Pulmonary artery endothelial cell (primary cell): ENCODE measurements around the gene DNASE1. TPM values are rescaled to one million over a fixed set of nuclear protein-coding genes. Genes with fewer than 3 reads are reported as not detected.
A peak's percentile ranks its signal among the peaks of the same experiment; 100 is the strongest.

Experiments
- DNase-seq: peaks from one replicate; pipeline ENCODE4 v3.0.0-alpha.2; 2011; ENCODE audit warnings: low read depth, low spot score
- total RNA-seq: library from RNA; depleted of rRNA; stranded (reverse); fragments of >200 nt; gene quantifications from 2 replicates; pipeline ENCODE4 v1.2.3, GENCODE V29; 2014

Gene DNASE1
- total RNA-seq, 1 donor from 2014 or later, result 7.5 TPM

DNA sequence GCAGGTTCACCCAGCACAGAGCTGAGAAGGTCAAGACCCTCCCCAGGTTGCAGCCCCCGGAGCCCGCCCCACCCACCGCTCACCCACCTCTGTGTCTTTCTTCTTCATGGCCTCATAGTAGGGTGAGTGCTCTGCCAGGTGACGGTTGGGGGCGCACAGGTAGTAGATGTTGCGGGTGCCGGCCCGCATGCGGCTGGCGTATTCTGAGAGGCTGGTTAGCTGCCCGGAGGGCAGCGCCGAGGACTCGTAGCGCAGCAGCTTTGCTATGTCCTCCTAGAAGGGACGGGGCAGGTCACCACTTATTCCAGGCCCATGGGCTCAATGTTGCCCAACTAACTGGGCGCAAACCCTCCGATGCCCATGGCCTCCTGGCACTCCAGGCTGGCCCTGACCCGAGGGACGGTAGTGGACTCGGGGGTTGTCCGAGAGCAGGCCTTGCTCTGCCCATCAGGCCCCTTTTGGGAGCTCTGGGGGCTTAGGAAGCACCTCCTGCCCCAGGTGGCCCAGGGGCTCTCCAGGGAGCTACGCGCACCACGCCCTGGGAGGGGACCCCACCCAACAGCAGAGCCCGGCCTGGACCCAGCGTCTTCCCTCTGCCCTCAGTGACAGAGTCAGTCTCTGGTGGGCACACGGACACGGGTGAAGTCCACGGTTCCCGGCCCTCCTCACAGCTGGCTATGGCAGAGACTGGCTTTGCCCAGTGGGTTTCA lies 9.9 kb downstream of the DNASE1 start:
- no peak for DNase-seq

DNA sequence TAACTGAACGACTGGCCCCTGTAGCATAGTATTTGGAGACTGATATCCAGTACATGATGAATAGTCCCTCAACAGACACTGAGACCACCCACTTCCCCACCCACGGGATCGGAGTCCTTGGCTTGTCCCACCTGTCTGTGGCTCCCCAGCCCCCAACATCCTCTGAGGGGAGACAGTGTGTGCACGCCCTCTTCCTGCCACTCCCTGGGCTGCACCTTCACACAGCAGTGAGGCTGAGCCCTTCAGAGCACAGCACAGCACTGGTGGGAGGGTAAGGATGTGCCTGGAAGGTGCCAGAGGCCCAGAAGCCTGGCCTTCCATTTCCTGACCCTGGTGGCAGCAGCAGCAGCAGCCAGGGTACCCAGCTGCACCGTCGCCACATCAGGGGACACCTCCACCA lies 11.0 kb downstream of the DNASE1 start:
- no peak for DNase-seq

DNA sequence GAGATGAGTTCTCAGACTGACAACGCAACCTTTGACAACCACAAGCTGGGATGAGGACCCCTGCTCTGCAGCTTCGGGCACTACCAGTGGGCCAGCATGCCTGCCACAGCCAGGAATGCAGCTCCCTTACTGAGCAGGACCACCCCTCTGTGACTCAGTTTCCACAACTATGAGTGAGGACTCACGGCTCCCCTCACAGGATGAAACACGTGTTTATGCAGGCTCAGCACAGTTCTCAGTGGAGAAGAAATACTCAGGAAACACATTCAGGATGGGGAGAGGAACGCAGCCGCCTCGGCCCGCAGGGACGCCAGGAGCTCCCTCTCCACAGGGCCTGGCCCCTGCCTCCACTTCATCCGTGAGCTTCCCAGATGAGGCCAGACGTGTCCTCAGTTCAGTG lies 14.1 kb downstream of the DNASE1 start:
- no peak for DNase-seq

DNA sequence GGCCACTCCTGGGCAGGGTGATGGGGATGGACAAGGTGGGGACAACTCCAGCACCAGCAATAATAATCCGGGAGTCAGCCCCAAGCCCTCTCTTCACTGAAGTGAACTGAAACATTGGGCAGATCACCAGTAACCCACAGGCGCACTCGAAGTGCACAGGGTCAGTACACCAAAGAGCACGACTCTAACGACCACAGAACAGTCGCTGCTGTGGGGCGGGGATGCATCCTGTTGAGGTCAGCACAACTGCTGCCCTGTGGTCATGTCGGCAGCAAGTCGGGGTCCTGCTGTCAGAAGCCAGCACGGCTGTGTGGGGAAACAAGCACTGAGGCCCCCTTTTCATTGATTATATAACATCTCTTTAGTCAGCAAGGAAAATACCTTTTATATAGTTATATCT lies 14.6 kb downstream of the DNASE1 start:
- DNase-seq, result no peak

DNA sequence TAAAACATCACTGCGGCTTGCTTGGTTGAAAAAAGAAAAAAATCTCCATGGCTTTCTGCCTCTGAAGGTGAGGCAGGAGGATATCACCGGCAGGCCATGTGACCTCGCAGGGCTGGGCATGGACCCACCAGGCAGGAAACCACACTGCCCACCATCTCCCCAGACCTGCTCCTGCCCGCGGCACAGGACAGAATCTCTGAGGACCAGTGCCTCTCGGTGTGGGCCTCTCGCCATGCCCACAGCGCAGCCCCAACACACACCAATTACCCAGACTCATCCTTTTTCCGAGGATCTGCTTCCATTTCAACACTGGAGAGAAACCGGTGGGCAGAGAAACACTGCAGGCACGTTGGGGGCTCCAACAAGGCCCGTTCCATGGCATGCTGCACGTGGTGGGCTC lies 16.2 kb downstream of the DNASE1 start:
- no peak for DNase-seq

DNA sequence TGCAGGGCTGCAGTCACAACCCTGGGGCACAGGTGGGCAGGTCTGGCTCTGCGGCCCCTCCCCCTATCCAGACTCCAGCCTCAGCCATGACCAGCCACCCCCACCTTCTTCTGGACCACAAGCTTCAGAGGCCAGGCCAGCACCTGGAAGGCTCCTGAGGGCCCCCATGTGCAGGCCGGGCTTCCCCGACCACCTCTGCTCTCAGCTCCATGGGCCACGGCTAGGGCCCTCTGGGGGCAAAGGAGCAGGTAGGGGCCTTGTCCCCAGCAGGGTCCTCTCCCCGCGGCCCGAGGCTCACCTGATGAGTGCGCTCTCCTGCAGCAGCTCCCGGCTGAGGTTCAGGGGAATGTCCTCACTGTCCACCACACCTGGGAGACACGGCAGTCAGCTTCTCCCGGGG lies 16.9 kb downstream of the DNASE1 start:
- no peak for DNase-seq

DNA sequence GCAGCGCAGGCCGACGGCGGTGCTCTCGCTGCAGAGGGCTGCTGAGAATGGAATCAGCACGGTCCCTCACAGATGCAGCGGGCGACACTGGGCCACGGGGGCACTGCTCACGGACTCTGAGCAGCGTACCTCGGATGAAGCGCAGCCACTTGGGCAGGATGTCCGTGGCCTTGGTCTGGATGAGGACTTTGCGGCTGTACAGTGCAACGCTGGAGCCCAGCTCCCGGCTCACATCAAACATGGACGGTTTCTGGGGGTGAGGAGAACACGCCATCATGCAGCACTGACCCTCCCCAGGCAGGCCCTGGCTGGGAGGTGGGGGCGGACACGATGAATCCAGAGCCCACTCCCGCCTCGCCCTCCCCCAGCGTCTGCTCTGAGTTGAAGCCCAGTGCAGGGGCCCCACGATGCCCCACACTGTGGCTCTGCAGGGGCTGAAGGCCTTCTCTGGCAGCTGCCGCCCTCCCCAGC lies 18.1 kb downstream of the DNASE1 start:
- no peak for DNase-seq

DNA sequence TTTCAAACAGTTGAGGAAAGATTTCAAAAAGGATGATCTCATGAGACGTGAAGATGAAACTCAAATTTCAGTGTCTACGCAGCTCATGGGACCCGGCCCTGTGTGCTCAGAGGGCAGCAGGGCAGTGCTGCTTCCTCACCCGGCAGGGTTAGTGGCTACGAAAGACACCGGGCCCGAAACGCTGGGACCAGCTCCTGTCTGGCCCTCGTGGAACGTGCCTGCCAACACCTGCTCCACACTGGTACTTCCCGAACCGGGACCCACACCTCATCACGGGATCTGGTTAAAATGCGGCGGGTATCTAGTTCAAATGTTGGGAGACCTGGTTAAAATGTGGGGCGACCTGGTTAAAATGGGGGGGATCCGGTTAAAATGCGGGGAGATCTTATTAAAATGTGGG lies 18.7 kb downstream of the DNASE1 start:
- DNase-seq, result no peak

DNA sequence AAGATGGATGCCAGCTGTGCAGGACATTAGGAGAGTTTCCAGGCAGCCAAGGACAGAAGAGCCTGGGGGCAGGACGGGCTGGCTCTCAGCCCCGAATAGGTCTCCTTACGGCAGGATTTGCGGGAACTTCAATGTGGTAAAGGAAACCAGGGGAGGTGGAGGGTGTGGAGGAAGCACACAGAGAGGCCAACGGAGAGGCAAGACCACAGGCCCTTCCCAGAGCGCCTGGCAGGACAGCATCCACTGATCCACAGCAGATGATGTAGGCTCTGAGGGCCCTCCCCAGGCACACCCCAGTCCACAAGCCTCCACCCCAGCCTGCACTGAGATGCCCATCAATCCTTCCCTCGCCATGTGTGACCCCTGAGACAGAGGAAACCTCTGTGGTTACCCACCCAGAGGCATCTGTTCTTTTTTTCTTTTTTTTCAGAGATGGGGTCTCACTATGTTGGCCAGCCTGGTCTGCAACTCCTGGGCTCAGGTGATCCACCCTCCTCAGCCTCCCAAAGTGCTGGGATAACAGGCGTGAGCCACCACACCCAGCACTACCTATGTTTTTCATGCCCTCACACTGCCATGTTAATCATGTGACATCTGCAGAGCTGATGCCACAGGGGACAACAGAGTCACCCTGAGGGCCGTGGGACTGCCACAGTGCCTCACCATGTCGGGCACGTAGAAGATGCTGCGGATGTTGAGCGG lies 19.3 kb downstream of the DNASE1 start:
- DNase-seq, result no peak

DNA sequence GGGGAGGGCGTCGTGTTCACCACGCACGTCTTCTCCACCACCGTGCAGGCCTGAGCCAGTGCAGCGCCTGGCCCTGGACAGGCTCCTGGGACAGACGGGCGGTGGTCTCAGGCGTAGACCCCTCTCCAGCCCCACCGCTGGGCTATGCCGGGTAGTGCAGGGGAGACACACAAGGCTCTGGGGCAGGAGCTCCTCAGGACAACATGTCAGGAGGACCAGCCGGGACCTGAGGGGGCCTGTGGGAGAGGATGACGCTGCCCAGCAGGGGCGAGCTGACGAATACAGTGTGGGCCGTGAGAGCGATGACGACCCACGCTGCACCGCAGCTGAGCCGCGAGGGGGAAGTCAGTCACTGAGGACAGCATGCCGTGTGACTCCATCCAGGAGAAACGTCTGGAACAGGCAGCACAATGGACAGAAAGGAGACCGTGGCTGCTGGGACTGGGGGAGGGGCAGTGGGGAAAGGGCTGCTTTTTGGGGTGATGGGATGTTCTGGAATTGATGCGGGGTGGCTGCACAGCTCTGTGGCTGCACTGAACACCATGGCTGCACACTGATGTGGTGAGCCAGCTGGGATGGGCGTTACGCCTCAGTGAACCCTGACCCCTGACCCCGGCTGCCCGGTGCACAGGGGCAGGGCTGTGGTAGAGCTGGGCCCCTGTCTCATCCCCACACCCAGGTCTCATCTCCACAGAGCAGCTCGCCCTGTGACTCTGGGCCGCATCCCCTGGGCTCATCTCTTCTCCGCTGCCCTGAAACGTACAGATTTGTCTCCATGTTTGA lies 20.2 kb downstream of the DNASE1 start:
- no peak for DNase-seq

DNA sequence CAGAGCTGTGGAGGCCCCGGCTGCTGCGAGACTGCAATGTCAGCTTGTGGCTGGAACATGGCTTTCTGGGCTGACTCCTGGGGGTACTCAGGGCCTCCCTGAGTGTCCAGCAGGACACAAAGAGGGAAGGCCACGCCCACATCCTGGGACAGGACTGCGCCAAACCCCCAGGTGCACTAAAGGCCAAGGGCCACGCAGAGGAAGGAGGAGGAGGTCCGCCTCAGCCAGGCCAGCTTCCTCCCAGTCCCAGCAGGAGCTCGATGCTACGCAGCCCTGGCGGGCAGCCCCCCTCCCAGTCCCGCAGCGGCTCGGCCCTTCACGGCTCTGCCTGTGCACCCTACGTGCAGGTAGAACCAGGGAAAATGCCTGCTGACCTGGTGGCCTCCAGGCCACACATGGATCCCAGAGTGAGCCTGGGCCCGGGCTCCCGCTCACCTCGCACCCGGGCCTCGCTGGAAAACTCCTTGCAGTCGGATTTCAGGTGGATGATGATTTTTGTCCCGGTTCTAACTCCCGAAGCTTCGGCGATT lies 21.2 kb downstream of the DNASE1 start:
- no peak for DNase-seq

DNA sequence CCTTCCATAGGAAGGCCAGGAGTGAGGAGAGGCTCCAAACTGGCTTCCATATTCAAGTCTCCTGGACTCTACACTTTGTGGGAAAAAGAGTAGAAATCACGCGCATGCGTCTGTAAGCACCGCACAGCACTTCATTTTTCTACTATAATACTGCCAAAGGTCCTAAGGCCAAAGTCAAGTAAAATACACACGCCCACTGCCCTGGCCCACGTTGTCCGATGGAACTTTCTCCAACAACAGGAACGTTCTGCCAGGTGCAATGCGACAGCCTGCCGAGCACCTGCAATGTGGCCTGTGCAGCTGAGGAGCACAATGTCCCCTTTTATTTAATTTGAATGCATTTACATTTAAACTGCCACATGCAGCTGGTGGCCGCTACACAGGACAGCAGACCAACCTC lies 23.5 kb downstream of the DNASE1 start:
- no peak for DNase-seq

DNA sequence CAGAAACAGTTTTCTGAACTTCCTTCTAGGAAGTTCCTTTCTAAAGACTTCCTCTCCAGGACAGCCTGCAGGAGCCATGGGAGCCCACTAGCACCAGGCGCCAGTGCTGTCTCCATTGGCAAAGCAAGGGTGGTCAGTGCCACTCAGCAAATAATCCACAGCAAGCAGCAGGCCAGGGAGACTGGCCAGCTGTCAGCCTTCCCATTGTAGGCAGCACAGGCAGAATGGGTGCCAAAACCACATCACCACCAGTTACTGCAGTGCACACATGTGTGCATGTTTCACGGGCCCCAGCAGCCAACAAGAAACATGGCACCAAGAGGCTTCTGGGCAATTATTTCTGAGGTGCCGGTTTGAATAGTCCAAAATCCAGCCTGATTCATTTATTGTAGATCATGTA lies 26.7 kb downstream of the DNASE1 start:
- no peak for DNase-seq

DNA sequence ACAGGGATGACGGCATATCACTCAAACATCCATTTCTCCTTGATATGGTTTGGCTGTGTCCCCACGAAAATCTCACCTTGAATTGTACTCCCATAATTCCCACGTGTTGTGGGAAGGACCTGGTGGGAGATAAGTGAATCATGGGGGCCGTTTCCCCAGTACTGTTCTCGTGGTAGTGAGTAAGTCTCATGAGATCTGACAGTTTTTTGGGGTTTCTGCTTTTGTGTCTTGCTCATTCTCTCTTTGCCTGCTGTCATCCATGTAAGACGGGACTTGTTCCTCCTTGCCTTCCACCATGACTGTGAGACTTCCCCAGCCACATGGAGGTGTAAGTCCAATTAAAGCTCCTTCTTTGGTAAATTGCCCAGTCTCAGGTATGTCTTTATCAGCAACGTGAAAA lies 32.5 kb downstream of the DNASE1 start:
- DNase-seq, result no peak

DNA sequence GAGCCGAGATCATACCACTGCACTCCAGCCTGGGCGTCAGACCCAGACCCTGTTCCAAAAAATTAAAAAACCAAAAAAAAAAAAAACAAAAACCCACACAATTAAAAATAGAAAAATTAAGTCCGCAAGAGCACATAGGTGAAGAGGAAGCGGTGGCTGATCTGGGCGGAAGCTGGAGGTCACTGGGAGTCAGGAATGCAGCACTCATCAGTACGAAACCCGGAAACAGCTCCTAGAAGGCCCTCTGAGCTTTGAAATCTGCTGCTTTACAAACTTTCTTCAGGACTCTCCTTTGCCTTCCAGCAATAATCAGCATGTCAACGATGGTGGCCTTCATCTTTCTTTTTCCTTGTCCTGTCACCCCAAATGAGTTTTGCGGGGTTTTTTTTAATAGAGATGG lies 33.3 kb downstream of the DNASE1 start:
- DNase-seq, result no peak

DNA sequence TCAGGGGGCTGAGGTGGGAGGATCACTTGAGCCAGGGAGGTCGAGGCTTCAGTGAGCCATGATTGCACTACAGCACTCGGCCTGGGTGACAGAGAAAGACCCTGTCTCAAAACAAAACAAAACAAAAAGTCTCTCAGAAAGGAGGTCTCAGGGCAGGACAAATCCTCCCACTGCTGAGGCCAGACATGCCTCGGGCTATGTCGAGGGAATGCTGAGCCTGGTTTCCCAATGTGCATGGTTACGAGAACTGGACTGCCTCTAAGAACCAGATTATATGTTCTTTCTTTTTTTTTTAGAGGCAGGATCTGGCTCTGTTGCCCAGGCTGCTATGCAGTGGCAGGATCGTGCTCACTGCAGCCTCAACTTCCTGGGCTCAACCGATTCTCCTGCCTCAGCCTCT lies 35.2 kb downstream of the DNASE1 start:
- DNase-seq, result no peak

DNA sequence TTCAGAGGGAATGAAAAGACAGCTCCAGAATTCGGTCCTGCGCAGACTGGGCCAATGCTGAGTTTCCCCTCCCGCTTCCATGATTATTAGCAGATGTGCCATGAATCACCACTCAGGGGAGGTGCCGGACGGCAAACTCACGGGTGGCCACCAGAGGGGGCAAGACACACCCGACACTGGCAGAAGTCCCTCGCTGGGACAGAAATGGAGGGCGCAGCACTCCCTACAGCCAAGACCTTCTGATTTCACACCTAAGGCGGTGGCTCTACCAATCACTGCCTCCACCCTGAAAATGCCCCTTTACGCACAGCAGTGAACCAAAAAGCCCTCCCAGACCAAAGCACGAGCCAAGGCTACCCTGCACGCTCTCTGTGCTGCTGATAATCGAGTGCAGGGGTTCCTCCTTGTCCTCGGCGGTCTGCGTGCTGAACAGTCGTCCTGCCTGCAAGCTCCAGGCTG lies 36.0 kb downstream of the DNASE1 start:
- peak; percentile 75 for DNase-seq

DNA sequence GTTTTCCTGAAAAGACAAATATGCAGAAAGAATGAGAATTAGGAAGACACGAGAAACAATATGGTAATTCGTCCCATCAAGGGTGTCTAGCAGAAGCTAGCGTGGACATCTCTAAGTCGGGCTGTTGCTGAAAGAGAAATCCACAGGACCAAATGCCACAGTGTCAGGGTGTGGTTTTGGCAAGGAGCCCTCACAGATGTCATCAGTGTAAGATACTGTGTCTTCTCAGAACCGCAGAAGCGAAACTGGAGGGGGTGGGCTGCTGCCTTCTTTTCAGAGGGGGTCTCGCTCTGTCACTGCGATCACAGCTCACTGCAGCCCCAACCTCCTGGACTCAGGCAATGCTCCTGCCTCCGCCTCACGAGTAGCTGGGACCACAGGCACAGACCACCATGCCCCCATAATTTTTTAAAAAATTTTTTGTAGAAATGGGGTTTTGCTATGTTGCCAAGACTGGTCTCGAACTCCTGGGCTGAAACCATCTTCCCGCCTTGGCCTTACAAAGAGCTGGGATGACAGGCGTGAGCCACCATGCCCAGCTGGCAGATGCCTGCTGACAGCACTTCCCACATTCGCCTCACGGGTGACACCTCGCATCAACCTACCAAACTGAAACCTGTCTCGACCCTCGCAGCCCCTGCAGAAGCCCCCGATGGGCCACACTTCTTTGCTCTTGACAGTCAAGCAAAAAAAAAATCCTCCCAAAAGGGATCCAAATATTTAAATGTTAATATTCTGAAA lies 36.7 kb downstream of the DNASE1 start:
- no peak for DNase-seq

DNA sequence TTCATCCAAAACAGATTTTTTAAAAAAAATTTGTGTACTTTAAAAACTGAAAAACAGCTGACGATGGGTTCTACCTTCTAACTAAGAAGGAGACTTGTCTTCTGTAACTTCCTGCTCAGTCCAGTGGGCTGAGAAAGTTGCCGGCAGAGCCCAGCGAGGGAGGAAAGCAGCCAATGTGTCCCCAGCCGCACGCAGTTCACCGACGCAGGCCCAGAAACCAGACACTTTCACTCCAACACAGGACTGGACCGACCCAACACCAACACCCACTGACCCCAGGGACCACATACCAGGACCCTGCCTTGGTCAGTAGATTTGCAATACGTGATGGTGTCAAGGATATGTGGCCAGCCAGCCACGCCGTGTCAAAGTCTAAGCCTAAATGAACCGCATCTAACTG lies 37.3 kb downstream of the DNASE1 start:
- DNase-seq, result no peak

DNA sequence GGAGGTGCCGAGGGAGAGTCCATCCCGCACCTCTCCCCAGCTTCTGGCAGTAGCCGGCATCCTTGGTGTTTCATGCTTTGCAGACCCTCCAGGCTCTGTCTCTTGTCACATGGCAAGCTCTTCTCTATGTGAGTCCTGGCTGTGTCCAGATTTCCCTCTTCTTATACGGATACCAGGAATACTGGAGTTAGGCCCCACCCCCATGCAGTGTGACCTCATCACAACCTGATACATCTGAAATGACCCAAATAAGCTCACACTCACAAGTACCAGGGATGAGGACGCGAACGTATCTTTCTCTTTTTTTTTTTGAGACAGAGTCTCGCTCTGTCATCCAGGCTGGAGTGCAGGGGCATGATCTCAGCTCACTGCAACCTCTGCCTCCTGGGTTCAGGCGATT lies 39.6 kb downstream of the DNASE1 start:
- no peak for DNase-seq

DNA sequence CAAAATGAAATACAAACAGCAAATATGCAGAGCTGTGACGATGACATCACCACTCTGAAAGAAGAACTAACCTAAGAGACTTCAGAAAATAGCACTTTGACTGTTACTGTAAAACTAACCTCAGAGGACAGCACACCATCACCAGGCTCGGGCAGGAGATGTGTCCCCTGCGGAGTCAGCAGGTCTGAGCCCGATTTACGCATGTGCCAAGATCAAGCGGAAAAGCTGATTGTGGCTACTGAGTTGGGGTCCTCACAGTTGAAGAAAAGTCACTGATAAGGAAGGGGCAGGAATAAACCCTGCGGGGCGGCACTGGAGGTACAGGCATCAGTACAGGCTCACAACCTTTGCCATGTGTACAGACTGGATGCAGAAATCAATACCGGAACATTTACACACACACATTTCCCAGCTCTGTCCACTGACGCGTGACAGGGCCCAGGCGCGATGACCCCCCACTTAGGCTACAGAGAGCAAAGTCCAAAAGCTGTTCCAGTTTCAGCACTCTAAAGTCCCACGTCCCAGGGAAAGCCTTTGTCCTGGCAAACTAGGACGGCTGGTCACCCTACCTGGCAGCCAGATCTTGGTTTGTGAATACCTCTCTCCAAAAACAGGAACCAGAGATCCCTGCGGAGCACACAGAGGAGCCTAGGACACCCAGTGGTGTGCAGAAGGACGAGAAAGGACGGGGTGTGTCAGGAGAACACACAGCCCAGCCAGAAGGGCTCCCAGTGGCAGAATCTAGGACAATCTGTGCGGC lies 41.3 kb downstream of the DNASE1 start:
- no peak for DNase-seq
